HT1080 (cell line): Measurements from ENCODE around the gene IRAK1. TPM values are rescaled to one million over a fixed set of nuclear protein-coding genes. Genes with fewer than 3 reads are reported as not detected.
"Not testable (repeated sequence)": the region's sequence is repeated elsewhere in the genome, so short reads cannot be mapped to it uniquely, and the experiment has no call there.

Experiments used
- DNase-seq: peaks from one replicate; pipeline ENCODE4 v3.0.0-alpha.2; 2015; ENCODE audit warnings: low read depth
- total RNA-seq: library from RNA; depleted of rRNA; stranded (reverse); fragments of >200 nt; shearing (Covaris generic); gene quantifications from 2 replicates; pipeline ENCODE4 v1.2.3, GENCODE V29; 2014

IRAK1 gene
- total RNA-seq, 1 experiment from 2014 or later: 232 TPM

DNA sequence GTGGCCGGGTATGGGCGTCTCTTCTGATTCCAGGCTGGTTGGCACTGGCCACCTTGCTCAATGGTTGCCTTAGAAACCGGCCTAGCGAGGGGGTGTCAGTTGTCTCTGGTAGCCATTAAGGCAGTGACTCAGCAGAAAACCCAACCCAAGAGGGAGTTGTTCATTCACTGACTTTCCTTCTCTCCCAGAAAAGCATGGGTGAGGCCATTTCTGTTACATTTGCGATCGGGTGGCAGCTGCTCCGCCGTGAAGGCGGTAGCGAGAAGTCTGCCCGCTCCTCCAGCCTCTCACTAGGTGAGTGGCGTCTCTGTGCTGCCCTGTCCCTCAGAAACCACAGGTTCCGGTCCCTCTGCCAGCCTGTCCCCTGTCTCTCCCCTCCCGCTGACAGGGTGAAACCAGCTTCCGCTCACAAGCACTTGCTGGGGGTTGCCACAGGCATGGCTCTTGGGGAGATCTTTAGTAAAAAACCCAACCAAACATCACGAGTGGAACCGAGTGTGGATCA, 17.4 kb downstream of the IRAK1 start:
- DNase-seq: peak; percentile 6

- DNase-seq: no peak
These were observed 19.7 kb downstream of the IRAK1 start for GRCh38 chrX:154000051-154000450.

- DNase-seq: no peak
These were observed 20.2 kb downstream of the IRAK1 start for GRCh38 chrX:153999359-154000037.

GRCh38 chrX:153995504-153995903, 24.2 kb downstream of the IRAK1 start:
- no peak for DNase-seq

DNA sequence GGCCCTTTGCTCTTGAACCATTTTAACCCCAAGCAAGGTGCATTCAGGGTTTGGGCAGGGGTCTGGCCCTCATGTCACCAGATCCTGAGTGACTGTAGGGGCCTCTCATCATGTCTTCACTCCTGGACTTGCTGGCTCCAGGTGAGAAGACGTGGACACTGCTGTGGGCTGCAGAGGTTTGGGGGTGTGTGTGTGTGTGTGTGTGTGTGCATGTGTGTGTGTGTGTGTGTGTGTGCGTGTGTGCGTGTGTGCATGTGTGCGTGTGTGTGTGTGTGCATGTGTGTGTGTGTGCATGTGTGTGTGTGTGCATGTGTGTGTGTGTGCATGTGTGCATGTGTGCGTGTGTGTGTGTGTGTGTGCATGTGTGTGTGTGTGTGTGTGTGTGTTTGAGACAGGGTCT, 25.3 kb downstream of the IRAK1 start:
- not testable (repeated sequence) for DNase-seq

- no peak for DNase-seq
These were observed 25.7 kb downstream of the IRAK1 start for GRCh38 chrX:153993978-153994377.

DNA sequence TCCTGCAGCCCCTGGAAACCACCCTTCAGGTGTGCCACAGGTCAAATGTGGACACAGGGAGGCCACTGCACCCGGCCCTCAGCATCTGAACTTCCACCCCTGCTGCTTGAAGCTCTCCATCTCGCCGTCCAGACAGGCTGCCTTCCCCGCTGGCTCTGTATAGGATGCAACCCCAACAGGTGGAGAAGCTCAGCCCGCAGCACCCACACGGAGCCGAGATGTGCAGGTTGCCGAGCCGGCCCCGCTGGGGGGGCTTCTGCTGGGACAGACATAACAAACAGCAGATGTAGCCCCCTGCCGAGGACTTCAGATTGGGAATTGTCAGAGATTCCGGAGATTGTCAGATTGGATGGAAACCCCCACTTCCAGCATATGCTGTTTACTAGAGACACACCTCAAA, 26.6 kb downstream of the IRAK1 start:
- no peak for DNase-seq

DNA sequence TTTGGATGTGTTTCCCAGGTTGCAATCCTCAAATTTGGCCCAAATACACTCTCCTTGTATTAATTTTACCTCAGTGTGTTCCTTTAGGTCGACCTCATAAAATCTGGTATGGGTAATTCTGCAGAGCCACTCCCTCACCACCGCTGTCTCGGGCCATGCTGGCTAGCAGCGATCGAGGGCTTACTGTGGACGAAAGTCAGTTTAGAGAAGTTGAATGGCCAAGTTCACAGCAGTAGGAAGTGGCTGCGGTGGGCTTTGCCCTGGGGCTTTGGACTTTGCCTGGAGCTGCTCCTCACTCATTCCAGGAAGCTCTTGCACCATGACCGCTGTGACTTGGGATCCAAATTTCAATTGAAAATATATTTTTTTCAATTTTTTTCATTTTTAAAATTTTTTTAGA, 27.5 kb downstream of the IRAK1 start:
- no peak for DNase-seq

DNA sequence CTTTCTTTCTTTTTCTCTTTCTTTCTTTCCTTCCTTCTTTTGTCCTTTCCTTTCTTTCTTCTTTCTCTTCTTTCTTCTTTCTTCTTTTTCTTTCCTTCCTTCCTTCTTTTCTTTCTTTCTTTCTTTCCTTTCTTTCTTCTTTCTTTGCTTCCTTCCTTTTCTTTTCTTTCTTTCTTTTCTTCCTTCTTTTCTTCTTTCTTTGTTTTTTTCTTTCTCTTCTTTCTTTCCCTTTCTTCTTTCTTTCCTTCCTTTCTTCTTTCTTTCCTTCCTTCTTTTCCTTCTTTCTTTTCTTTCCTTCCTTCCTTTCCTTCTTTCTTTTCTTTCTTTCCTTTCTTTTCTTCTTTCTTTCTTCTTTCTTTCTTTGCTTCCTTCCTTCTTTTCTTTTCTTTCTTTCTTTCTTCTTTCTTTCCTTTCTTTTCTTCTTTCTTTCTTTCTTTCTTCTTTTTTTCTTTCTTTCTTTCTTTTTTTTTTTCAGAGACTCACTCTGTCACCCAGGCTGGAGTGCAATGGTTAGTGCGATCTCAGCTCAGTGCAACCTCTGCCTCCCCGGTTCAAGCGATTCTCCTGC, 28.6 kb downstream of the IRAK1 start:
- no peak for DNase-seq

DNA sequence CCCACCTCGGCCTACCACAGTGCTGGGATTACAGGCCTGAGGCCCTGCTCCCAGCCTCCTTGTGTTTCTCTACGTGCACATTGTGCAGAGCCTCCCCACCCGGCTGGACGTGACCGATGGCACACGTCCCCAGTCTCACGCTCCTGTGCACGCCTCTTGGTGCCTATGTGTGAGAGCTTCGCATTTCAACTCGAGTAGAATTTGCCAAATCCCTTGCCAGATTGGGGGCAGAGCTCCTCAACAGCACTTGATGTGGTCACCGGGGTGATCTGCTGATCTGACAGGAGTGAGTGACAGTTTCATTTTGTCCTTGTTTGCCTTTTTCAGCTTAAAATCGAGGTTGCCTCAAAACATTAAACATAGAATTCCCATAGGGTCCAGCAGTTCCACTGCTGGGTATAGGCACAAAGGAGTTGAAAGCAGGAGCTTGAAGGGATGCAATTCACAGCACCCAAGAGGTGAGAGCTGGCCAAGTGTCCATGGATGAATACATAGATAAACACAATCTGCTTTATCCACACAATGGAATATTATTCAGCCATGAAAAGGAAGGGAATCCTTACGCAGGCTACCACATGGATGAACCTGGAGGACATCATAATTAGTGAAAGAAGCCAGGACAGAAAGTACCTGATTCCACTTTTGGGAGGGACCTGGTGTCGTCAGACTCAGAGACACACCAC, 29.6 kb downstream of the IRAK1 start:
- DNase-seq: no peak

- no peak for DNase-seq
These were observed 31.2 kb downstream of the IRAK1 start for GRCh38 chrX:153988493-153988892.

- no peak for DNase-seq
These were observed 35.1 kb downstream of the IRAK1 start for GRCh38 chrX:153984351-153985178.

DNA sequence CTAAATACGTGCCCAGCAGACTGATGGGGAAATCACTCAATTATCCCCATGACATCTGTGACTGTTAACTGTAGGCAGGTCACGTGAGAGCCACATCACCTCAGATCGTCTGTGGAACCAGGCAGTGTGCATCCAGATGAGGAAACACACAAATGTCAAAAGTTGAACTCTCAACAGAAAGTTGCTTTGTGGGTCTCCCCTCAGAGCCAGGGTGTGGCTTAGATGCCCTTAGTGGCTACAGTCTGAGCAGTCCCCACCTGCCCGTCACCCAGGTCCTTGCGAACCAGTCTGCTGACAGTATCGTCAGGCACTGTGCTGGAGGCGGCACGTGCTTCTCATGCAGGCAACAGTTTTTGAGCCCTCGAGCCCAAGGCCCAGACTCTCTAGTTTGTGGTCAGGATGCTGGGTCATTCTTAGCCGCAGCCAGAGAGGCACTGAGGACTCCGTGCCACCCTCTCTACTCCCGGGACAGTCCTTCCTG, 36.3 kb downstream of the IRAK1 start:
- no peak for DNase-seq

DNA sequence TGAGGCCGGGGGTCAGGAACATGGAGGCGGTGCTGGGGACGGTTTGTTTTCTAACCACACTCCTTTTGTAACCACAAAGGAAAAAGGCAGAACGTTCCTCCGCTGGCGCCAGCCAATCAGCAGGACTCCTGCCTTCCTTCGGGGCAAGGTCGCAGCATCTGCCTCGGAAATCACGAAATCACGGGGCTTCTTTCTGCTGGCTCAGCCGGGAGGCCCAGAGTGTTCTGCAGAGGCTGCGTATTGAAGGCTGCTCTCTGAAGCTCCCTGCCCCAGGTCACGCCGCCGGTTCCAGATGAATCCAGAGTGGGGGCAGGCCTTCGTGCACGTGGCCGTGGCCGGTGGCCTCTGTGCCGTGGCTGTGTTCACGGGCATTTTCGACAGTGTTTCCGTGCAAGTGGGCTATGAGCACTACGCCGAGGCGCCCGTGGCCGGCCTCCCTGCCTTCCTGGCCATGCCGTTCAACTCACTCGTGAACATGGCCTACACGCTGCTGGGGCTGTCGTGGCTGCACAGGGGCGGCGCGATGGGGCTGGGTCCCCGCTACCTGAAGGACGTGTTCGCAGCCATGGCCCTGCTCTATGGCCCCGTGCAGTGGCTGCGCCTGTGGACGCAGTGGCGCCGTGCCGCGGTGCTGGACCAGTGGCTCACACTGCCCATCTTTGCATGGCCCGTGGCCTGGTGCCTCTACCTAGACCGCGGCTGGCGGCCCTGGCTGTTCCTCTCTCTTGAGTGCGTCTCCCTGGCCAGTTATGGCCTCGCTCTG, 37.8 kb downstream of the IRAK1 start:
- DNase-seq: no peak

GRCh38 chrX:153981231-153981630, 38.5 kb downstream of the IRAK1 start:
- DNase-seq: no peak

DNA sequence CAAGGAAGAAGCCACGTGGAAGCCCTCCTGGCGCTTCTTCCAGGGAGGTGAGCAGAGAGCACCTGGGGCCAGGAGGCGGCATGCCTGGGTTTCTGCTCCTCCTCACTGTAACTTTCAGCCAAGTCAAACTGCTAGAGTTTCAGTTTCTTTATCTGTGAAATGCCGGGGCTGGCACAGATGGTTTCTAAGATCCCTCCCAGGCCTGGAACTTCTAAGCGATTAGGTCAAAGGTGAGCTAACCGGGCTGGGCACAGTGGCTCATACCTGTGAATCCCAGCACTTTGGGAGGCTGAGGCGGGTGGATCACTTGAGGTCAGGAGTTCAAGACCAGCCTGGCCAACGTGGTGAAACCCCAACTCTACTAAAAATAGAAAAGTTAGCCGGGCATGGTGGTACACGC, 39.3 kb downstream of the IRAK1 start:
- DNase-seq: not testable (repeated sequence)

- DNase-seq: no peak
These were observed 44.9 kb downstream of the IRAK1 start for GRCh38 chrX:153974726-153975286.

DNA sequence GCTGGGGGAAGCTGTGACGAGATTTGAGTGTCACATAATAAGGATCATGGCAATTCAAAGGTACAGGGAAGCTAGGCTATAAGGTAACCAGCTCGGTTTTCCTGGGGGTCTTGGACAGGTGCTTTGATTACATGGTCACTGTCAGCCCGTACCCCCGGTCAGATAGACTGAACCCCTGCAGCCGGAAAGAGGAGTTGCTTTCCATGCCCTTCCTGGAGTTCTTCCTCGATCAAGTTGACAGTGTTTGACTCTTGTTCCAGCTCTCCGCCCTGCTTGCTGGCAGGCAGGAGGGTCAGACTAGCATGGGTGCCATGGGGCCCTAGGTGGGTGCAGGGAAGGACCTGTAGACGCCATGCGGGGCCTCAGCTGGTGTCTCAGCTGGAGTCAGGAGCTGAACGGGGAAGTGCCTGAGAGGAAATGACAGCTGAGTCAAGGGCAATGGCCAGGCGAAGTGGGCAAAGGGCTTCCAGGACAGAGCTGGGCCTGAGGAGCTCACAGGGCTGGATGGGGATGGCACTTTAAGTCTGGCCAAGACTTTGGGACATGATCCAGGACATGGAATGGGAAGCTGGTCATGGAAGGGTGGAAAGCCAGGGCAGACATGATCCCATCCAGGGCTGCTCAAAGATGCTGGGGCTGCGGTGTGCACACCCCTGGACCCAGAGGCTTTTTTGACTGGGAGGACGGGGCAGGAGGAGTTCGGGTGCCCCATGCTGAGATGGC, 45.5 kb downstream of the IRAK1 start:
- no peak for DNase-seq

DNA sequence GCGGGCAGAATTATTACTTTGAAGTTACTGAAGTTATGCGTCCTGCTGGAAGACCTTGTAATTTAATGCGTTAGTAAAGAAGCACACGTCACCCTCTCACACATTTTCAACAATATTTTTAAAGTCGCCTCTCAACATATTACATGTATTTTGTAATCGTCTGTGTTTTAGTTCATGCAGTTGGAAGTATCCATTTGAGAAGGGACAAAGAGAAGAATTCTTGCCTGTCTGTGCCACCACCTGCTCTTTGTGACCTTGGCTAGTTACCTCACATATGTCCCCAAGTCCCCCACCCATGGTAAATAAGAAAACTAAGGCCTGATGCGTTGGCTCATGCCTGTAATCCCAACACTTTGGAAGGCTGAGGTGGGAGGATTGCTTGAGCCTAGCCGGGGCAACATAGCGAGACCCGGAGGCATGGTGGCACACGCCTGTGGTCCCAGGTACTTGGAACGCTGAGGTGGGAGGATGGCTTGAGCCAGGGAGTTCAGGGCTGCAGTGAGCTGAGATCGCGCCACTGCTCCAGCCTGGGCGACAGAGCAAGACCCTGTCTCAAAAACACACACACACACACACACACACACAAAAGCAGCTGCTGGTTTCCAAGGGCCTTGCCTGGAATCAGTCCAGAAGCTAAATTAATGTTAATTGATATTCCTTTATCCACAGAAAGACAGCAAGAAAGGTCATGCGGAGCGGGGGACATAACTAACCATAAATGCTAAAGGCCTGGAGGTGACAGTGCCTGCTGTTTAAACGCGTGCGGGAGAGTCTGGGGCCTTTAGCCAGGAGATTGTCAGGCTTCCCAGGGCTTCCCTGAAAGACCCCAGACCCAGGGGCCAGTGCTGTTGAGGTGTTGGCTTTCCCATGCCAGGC, 46.3 kb downstream of the IRAK1 start:
- DNase-seq: no peak
